Lung (tissue), 12 donors: Measurements from ENCODE around the gene DCDC1. TPM values are rescaled to one million over a fixed set of nuclear protein-coding genes. Genes with fewer than 3 reads are reported as not detected.

Source experiments
- ATAC-seq: fragments of 200-7000 bp; cut with Tn5 transposase; one replicate; pipeline ENCODE4 v1.9.1; 2020; ENCODE audit warnings: moderate number of reproducible peaks; ENCODE audit not compliant: insufficient read depth, low FRiP score
- DNase-seq, 3 donors: peaks; one replicate each; pipeline ENCODE4 v3.0.0-alpha.2; 2013 to 2017
- H3K27ac ChIP-seq, 2 donors: one replicate each; pipeline ENCODE4 v1.5.1; 2013; ENCODE audit warnings: mild to moderate bottlenecking in 2 of 2, moderate library complexity in 2 of 2, control low read depth in 1 of 2, inconsistent platforms in 1 of 2, low read depth in 1 of 2, low read length in 1 of 2
- H3K27me3 ChIP-seq, 3 donors: one replicate each; pipeline ENCODE4 v1.5.1; 2013; ENCODE audit warnings: low read length in 2 of 3; ENCODE audit not compliant: control insufficient read depth in 3 of 3, insufficient read depth in 3 of 3
- H3K36me3 ChIP-seq, 4 donors: one replicate each; pipeline ENCODE4 v1.5.1; 2013; ENCODE audit warnings: low read length in 4 of 4, mild to moderate bottlenecking in 1 of 4, moderate library complexity in 1 of 4; ENCODE audit not compliant: control insufficient read depth in 4 of 4, insufficient read depth in 4 of 4
- H3K4me1 ChIP-seq, 5 donors: one replicate each; pipeline ENCODE4 v1.5.1; 2013; ENCODE audit warnings: low read length in 5 of 5, mild to moderate bottlenecking in 2 of 5, moderate library complexity in 1 of 5; ENCODE audit not compliant: control insufficient read depth in 5 of 5, insufficient read depth in 5 of 5
- H3K4me3 ChIP-seq: one replicate; pipeline ENCODE4 v1.5.1; 2013; ENCODE audit warnings: mild to moderate bottlenecking, control low read depth, moderate library complexity
- H3K9ac ChIP-seq, 2 donors: one replicate each; pipeline ENCODE4 v1.5.1; 2013; ENCODE audit warnings: low read length in 2 of 2, control low read depth in 1 of 2; ENCODE audit not compliant: insufficient read depth in 1 of 2
- H3K9me3 ChIP-seq, 4 donors: one replicate each; pipeline ENCODE4 v1.5.1; 2013; ENCODE audit warnings: low read length in 3 of 4, mild to moderate bottlenecking in 1 of 4, moderate library complexity in 1 of 4; ENCODE audit not compliant: control insufficient read depth in 4 of 4, insufficient read depth in 3 of 4
- WGBS, 2 donors: extraction: QIAGEN DNeasy Blood & Tissue Kit; methylation state at CpG; one replicate each; pipeline ENCODE4 v1.1.7; 2013; 5-methylcytosine and 5-hydroxymethylcytosine counted together
- polyA plus RNA-seq, 2 donors: library from polyadenylated mRNA; stranded (reverse); fragments of 200-250 nt; gene quantifications; one replicate each; pipeline ENCODE4 v1.2.1, GENCODE V29; 2013
- total RNA-seq, 2 donors: library from RNA; depleted of rRNA in 1 of 2; stranded (reverse); fragments of >200 nt in 1 of 2; gene quantifications; one replicate each; pipeline ENCODE4 v1.2.1, GENCODE V29; 2014 to 2021
- TF ChIP-seq, protein P1 (sequence below): IDR thresholded peaks from 2 replicates; pipeline ENCODE4 v1.5.1; 2012; ENCODE audit warnings: mild to moderate bottlenecking; ENCODE audit errors: control extremely low read depth, extremely low read depth
- donor health status: control.
- donor health status: control.
- donor health status: Bipolar disorder and iron deficiency.
- donor health status: healthy.
- donor health status: DM: yes; HTN: yes; CAD: no.

DCDC1 gene
- total and polyA plus RNA-seq, 4 donors = 0.47 to 20.6 (median 4.7) TPM

DNA sequence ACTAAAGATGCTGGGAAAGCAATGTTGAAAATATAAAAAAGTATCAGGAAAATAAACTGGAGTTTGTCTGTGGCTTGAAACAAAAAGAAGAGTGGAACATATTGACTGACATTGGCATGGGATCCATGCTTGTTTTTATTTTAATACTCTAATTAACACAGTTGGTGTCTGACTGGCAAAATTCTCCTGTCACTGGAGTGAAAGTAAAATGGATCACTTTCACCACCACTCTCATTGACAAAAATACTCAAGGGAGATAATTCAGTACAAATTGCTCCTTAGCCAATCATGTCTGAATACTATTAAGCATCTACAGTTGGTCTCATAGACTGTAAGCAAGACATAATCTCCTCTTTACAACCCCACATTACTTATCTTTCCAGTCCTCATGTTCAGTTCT, 101.8 kb downstream of the DCDC1 start:
- Histone ChIP-seq H3K4me1 (no peaks in the 10 kb centered on the region), H3K9ac (no peak overlapping the region), H3K9me3 (peaks cover 0 to 5% (median 1%) of the 10 kb centered on the region in 4 donors), H3K27ac (no peak overlapping the region), H3K36me3 (no peaks in the 10 kb centered on the region), H3K4me3 (no peak overlapping the region), H3K27me3 (no peaks in the 10 kb centered on the region)
- TF ChIP-seq, protein P1, sequence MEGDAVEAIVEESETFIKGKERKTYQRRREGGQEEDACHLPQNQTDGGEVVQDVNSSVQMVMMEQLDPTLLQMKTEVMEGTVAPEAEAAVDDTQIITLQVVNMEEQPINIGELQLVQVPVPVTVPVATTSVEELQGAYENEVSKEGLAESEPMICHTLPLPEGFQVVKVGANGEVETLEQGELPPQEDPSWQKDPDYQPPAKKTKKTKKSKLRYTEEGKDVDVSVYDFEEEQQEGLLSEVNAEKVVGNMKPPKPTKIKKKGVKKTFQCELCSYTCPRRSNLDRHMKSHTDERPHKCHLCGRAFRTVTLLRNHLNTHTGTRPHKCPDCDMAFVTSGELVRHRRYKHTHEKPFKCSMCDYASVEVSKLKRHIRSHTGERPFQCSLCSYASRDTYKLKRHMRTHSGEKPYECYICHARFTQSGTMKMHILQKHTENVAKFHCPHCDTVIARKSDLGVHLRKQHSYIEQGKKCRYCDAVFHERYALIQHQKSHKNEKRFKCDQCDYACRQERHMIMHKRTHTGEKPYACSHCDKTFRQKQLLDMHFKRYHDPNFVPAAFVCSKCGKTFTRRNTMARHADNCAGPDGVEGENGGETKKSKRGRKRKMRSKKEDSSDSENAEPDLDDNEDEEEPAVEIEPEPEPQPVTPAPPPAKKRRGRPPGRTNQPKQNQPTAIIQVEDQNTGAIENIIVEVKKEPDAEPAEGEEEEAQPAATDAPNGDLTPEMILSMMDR = no peak
- no peak for DNase-seq
- ATAC-seq = no peak

DNA sequence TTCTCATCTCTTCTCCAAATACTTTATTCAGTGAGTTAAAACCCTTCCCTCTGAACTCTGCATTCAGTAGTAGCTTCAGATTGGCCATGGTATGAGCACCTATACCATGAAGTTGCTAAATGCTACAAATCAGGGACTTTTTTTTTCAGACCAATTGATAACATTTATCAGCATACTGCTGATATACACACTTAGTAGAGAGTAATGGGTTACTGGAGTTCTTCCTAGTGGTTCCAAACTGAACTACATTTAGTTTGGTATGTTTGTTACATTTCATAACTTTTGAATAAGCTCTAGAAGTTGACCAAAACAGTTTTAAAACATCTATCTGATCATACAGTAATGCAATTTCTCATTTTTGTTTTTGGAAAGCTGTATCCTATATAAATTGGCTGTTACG, 104.7 kb downstream of the DCDC1 start:
- ATAC-seq (no peak), DNase-seq (no peak)
- H3K4me3 ChIP-seq = no peak overlapping the region
- no peaks in the 10 kb centered on the region for H3K27me3 ChIP-seq
- no peak overlapping the region for H3K9ac ChIP-seq
- TF ChIP-seq, protein P1 = no peak
- WGBS, 2 donors = 93 to 96% methylated on average over 1 of the region's 1 CpG
- no peak overlapping the region for H3K27ac ChIP-seq
- H3K36me3 ChIP-seq = no peaks in the 10 kb centered on the region
- no peaks in the 10 kb centered on the region for H3K9me3 ChIP-seq
- H3K4me1 ChIP-seq = no peaks in the 10 kb centered on the region

DNA sequence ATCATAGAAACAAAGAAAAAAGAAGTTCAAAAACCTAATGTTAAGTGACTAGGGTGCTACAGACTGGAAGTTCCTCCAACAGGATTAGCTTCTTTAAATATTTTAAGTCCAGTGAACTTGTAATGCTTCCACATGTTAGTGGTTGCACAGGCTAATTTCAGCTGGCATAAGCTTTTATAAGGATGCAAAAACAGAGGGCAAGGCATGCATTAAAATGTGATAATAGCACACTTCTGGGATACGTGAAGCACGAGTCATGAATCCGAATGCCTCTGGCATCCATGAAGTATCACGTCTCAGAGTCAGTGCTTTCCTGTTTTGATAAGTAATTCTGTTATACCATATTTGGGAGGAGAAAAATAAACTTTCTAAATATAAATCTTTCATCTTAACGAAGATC, 106.8 kb downstream of the DCDC1 start:
- DNase-seq = no peak
- Histone ChIP-seq H3K4me3 (no peak overlapping the region), H3K9ac (no peak overlapping the region), H3K4me1 (no peaks in the 10 kb centered on the region), H3K9me3 (no peaks in the 10 kb centered on the region), H3K36me3 (no peaks in the 10 kb centered on the region), H3K27me3 (no peaks in the 10 kb centered on the region), H3K27ac (no peak overlapping the region)
- no peak for ATAC-seq
- TF ChIP-seq, protein P1 = no peak
- WGBS, 2 donors = 52 to 78% methylated on average over 5 of the region's 5 CpGs

GRCh38 chr11:31259797-31260196, 109.7 kb downstream of the DCDC1 start:
- 81 to 82% methylated on average over 1 of the region's 1 CpG for WGBS, 2 donors
- DNase-seq (no peak), ATAC-seq (no peak)
- no peaks in the 10 kb centered on the region for H3K27me3 ChIP-seq
- H3K27ac ChIP-seq = no peak overlapping the region
- TF ChIP-seq, protein P1 = no peak
- H3K4me1 ChIP-seq = no peaks in the 10 kb centered on the region
- H3K4me3 ChIP-seq = no peak overlapping the region
- no peaks in the 10 kb centered on the region for H3K36me3 ChIP-seq
- H3K9me3 ChIP-seq = no peaks in the 10 kb centered on the region
- H3K9ac ChIP-seq = no peak overlapping the region
